K562 (cell line): ENCODE data around the gene RNASE7. TPM values are rescaled to one million over a fixed set of nuclear protein-coding genes. Genes with fewer than 3 reads are reported as not detected.

Source experiments
- ARID2 ChIP-seq: fragments of 450-650 bp; IDR thresholded peaks from 2 replicates; pipeline ENCODE4 v1.6.1; 2017; ENCODE audit warnings: antibody characterized with exemption, mild to moderate bottlenecking
- ETS2 ChIP-seq: IDR thresholded peaks from 2 replicates; pipeline ENCODE4 v1.6.1; 2016; ENCODE audit warnings: borderline replicate concordance, missing genetic modification characterization, mild to moderate bottlenecking, moderate library complexity, missing compliant biosample characterization; ENCODE audit not compliant: poor library complexity, severe bottlenecking
- KLF6 ChIP-seq: fragments of 250-450 bp; sonication (Bioruptor Pico); IDR thresholded peaks from 2 replicates; pipeline ENCODE4 v1.4.0; 2020; ENCODE audit warnings: mild to moderate bottlenecking, moderate library complexity, borderline replicate concordance
- MAFK ChIP-seq: IDR thresholded peaks from 2 replicates; pipeline ENCODE4 v1.6.1; 2011; ENCODE audit warnings: low read length, improper control_type of control experiment
- SP1 ChIP-seq: sonication (generic); formaldehyde crosslinking; IDR thresholded peaks from 2 replicates; pipeline ENCODE4 v1.8.1; 2022; ENCODE audit warnings: mild to moderate bottlenecking, missing genetic modification reagents
- TCF7L2 ChIP-seq: fragments of 150-350 bp; IDR thresholded peaks from 2 replicates; pipeline ENCODE4 v1.6.1; 2016; ENCODE audit warnings: low read depth, mild to moderate bottlenecking, low read length, moderate library complexity
- ZNF146 ChIP-seq: IDR thresholded peaks from one replicate; pipeline ENCODE4 v1.6.1; 2018; ENCODE audit warnings: missing compliant biosample characterization; ENCODE audit not compliant: unreplicated experiment
- ZNF263 ChIP-seq: sonication (generic); formaldehyde crosslinking; IDR thresholded peaks from 2 replicates; pipeline ENCODE4 v1.8.0; 2022; ENCODE audit warnings: mild to moderate bottlenecking, missing genetic modification reagents, borderline replicate concordance
- polyA plus RNA-seq, 8 experiments: library from polyadenylated mRNA; depleted of rRNA in 4 of 8; stranded (reverse) in 5 of 8; unstranded in 3 of 8; fragments of >200 nt; fragmentation: Nextera tagmentation in 2 of 8; fragmentation: Illumina TruSeq in 1 of 8; extraction: Ambion mirVana in 2 of 8; extraction: Trizol in 1 of 8; gene quantifications; 2 replicates each; pipeline versions ENCODE4 v1.2.1 to v1.2.3, GENCODE V29; 2011 to 2014; ENCODE audit warnings: inconsistent platforms in 1 of 8, missing spikeins in 1 of 8
- total RNA-seq, 7 experiments: library from RNA; depleted of rRNA in 6 of 7; stranded (reverse); fragments of >200 nt in 6 of 7; fragmentation: Illumina TruSeq in 2 of 7; extraction: Trizol in 2 of 7; gene quantifications; 2 replicates each; pipeline versions ENCODE4 v1.2.1 to v1.2.3, GENCODE V29; 2011 to 2021; ENCODE audit warnings: low replicate concordance in 1 of 7
- TF ChIP-seq, protein P1 (sequence below): fragments of 250-450 bp; sonication (Bioruptor Pico); IDR thresholded peaks from 2 replicates; pipeline ENCODE4 v1.8.0; 2022; ENCODE audit warnings: inconsistent platforms
- TF ChIP-seq, protein P2 (sequence below): sonication (generic); formaldehyde crosslinking; IDR thresholded peaks from 2 replicates; pipeline ENCODE4 v1.8.1; 2023; ENCODE audit warnings: mild to moderate bottlenecking, missing genetic modification reagents, moderate library complexity
- TF ChIP-seq, protein P3 (sequence below), 2 experiments: IDR thresholded peaks; 2 replicates each; pipeline ENCODE4 v1.6.1; 2011; ENCODE audit warnings: borderline replicate concordance in 1 of 2, control low read depth in 1 of 2, low read depth in 1 of 2, low read length in 1 of 2, mild to moderate bottlenecking in 1 of 2, mixed read lengths in 1 of 2, moderate library complexity in 1 of 2; ENCODE audit not compliant: insufficient read depth in 1 of 2, insufficient read length in 1 of 2, poor library complexity in 1 of 2, severe bottlenecking in 1 of 2; ENCODE audit errors: extremely low read depth in 1 of 2
- TF ChIP-seq, protein P4 (sequence below): fragments of 450-650 bp; formaldehyde crosslinking; IDR thresholded peaks from 2 replicates; pipeline ENCODE4 v1.4.0; 2020; ENCODE audit warnings: mild to moderate bottlenecking, moderate library complexity
- TF ChIP-seq, protein P5 (sequence below): IDR thresholded peaks from 2 replicates; pipeline ENCODE4 v1.6.1; 2011; ENCODE audit warnings: borderline replicate concordance, low read depth, mild to moderate bottlenecking, moderate library complexity, low read length; ENCODE audit not compliant: insufficient read depth, poor library complexity, severe bottlenecking
- TF ChIP-seq, protein P6 (sequence below): fragments of 250-450 bp; sonication (Bioruptor Pico); IDR thresholded peaks from 2 replicates; pipeline ENCODE4 v1.4.0; 2020; ENCODE audit warnings: mild to moderate bottlenecking, moderate library complexity, borderline replicate concordance

RNASE7 gene
- total and polyA plus RNA-seq, 9 of the 15 experiments (the other 6 are each of a cell fraction or from before 2014, with no cell fraction given), result not detected

DNA sequence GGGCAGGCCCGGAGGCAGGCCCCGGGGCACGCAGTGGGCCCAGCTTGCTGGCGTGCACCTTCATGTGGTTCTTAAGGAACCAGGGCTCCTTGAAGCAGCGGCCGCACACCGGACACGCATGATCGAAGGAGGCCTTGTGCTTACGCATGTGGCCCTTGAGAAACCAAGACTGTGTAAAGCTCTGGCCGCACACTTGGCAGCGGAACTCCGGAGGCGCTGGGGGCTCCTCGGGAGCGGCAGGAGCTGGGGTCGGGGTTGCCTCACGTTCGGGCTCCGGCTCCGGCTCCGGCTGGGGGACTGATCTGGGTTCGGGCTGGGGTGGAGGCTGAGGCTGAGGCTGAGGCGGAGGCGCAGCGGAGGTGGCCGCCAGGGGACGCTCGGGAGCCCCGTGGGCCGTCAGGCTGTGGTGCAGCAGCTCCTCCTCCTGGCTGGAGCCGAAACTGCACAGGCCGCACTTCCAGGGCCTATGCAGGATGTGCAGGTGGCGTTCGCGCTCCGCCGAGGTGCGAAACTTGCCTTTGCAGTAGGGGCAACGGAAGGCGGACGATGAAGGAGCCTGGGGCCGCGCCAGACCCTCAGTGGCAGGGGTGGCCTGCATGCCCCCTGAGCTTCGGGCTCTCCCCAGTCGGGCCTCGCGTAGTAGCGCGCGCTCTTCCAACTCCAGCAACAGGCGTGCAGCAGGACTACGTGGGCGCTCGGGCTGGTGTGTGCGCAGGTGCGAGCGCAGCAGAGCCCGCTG is 50.3 kb downstream of the RNASE7 start (continued):
- TF ChIP-seq, protein P1, sequence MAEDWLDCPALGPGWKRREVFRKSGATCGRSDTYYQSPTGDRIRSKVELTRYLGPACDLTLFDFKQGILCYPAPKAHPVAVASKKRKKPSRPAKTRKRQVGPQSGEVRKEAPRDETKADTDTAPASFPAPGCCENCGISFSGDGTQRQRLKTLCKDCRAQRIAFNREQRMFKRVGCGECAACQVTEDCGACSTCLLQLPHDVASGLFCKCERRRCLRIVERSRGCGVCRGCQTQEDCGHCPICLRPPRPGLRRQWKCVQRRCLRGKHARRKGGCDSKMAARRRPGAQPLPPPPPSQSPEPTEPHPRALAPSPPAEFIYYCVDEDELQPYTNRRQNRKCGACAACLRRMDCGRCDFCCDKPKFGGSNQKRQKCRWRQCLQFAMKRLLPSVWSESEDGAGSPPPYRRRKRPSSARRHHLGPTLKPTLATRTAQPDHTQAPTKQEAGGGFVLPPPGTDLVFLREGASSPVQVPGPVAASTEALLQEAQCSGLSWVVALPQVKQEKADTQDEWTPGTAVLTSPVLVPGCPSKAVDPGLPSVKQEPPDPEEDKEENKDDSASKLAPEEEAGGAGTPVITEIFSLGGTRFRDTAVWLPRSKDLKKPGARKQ (CRISPR knock-in tag), result no peak
- TF ChIP-seq ZNF146 (CRISPR knock-in tag), result no peak
- TF ChIP-seq, protein P2, sequence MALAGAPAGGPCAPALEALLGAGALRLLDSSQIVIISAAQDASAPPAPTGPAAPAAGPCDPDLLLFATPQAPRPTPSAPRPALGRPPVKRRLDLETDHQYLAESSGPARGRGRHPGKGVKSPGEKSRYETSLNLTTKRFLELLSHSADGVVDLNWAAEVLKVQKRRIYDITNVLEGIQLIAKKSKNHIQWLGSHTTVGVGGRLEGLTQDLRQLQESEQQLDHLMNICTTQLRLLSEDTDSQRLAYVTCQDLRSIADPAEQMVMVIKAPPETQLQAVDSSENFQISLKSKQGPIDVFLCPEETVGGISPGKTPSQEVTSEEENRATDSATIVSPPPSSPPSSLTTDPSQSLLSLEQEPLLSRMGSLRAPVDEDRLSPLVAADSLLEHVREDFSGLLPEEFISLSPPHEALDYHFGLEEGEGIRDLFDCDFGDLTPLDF, result no peak
- TF ChIP-seq, protein P3, sequence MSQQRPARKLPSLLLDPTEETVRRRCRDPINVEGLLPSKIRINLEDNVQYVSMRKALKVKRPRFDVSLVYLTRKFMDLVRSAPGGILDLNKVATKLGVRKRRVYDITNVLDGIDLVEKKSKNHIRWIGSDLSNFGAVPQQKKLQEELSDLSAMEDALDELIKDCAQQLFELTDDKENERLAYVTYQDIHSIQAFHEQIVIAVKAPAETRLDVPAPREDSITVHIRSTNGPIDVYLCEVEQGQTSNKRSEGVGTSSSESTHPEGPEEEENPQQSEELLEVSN (IDR thresholded peaks at IDR 0.05; ENCODE audit: borderline replicate concordance in 1 of 2, extremely low read depth in 1 of 2, insufficient read depth in 1 of 2, insufficient read length in 1 of 2, low read depth in 1 of 2, low read length in 1 of 2, poor library complexity in 1 of 2, severe bottlenecking in 1 of 2), result peak in 1 of 2 experiments; percentile 56
- TF ChIP-seq KLF6 (CRISPR knock-in tag), result no peak
- TF ChIP-seq TCF7L2, result no peak
- TF ChIP-seq SP1, result peak; percentile 39; the same call in 1 of the 2 replicates
- TF ChIP-seq ZNF263, result peak; percentile 78; the same call in 1 of the 2 replicates
- TF ChIP-seq MAFK, result no peak
- peak; percentile 51; the same call in 1 of the 2 replicates for TF ChIP-seq ARID2
- no peak for TF ChIP-seq ETS2 (tag)
- TF ChIP-seq, protein P4, sequence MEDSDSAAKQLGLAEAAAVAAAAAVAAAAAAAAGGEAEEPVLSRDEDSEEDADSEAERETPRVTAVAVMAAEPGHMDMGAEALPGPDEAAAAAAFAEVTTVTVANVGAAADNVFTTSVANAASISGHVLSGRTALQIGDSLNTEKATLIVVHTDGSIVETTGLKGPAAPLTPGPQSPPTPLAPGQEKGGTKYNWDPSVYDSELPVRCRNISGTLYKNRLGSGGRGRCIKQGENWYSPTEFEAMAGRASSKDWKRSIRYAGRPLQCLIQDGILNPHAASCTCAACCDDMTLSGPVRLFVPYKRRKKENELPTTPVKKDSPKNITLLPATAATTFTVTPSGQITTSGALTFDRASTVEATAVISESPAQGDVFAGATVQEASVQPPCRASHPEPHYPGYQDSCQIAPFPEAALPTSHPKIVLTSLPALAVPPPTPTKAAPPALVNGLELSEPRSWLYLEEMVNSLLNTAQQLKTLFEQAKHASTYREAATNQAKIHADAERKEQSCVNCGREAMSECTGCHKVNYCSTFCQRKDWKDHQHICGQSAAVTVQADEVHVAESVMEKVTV, result peak; percentile 81
- TF ChIP-seq, protein P5, sequence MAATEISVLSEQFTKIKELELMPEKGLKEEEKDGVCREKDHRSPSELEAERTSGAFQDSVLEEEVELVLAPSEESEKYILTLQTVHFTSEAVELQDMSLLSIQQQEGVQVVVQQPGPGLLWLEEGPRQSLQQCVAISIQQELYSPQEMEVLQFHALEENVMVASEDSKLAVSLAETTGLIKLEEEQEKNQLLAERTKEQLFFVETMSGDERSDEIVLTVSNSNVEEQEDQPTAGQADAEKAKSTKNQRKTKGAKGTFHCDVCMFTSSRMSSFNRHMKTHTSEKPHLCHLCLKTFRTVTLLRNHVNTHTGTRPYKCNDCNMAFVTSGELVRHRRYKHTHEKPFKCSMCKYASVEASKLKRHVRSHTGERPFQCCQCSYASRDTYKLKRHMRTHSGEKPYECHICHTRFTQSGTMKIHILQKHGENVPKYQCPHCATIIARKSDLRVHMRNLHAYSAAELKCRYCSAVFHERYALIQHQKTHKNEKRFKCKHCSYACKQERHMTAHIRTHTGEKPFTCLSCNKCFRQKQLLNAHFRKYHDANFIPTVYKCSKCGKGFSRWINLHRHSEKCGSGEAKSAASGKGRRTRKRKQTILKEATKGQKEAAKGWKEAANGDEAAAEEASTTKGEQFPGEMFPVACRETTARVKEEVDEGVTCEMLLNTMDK, result peak; percentile 20
- TF ChIP-seq, protein P6, sequence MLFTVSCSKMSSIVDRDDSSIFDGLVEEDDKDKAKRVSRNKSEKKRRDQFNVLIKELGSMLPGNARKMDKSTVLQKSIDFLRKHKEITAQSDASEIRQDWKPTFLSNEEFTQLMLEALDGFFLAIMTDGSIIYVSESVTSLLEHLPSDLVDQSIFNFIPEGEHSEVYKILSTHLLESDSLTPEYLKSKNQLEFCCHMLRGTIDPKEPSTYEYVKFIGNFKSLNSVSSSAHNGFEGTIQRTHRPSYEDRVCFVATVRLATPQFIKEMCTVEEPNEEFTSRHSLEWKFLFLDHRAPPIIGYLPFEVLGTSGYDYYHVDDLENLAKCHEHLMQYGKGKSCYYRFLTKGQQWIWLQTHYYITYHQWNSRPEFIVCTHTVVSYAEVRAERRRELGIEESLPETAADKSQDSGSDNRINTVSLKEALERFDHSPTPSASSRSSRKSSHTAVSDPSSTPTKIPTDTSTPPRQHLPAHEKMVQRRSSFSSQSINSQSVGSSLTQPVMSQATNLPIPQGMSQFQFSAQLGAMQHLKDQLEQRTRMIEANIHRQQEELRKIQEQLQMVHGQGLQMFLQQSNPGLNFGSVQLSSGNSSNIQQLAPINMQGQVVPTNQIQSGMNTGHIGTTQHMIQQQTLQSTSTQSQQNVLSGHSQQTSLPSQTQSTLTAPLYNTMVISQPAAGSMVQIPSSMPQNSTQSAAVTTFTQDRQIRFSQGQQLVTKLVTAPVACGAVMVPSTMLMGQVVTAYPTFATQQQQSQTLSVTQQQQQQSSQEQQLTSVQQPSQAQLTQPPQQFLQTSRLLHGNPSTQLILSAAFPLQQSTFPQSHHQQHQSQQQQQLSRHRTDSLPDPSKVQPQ (CRISPR knock-in tag), result no peak
